PC-9 (cell line): ENCODE data around the gene ASCC1. TPM values are rescaled to one million over a fixed set of nuclear protein-coding genes. Genes with fewer than 3 reads are reported as not detected.

Experiments
- BruUV-seq: library from RNA; stranded (reverse); fragments of 400-500 nt; replicated peaks from 2 replicates; lab custom pipeline; 2021; lab: Mats Ljungman, UMichigan
- CTCF ChIA-PET: fragments of 300-600 bp; sonication (Branson Sonifier 250); formaldehyde crosslinking; loops from one replicate; lab custom pipeline; 2022; ENCODE audit warnings: antibody characterized with exemption; lab: Charles Lee
- POLR2A ChIA-PET: fragments of 300-600 bp; sonication (Branson Sonifier 250); formaldehyde crosslinking; loops from one replicate; lab custom pipeline; 2022; ENCODE audit warnings: antibody characterized with exemption; ENCODE audit not compliant: unreplicated experiment; lab: Charles Lee
- DNase-seq, 2 experiments: peaks; one replicate each; pipeline versions ENCODE4 v3.0.0 to v3.0.0-alpha.2; 2015 to 2022; ENCODE audit warnings: mixed read lengths in 1 of 2
- H2AFZ ChIP-seq: fragments of 200-600 bp; sonication (generic); 2 replicates; pipeline ENCODE4 v1.8.1; 2017; ENCODE audit warnings: antibody characterized with exemption
- H3F3A ChIP-seq: fragments of 200-600 bp; sonication (generic); 2 replicates; pipeline ENCODE4 v1.8.1; 2017; ENCODE audit warnings: antibody characterized with exemption, mild to moderate bottlenecking, low read depth; ENCODE audit not compliant: insufficient read depth
- H3K27ac ChIP-seq: fragments of 200-600 bp; sonication (generic); 2 replicates; pipeline ENCODE4 v1.6.1; 2016; ENCODE audit warnings: mixed run types
- H3K27me3 ChIP-seq: fragments of 200-600 bp; sonication (generic); 2 replicates; pipeline ENCODE4 v1.6.1; 2016; ENCODE audit warnings: low read depth, mixed run types; ENCODE audit not compliant: insufficient read depth
- H3K36me3 ChIP-seq: fragments of 200-600 bp; sonication (generic); 2 replicates; pipeline ENCODE4 v1.6.1; 2016; ENCODE audit warnings: low read depth, mixed run types
- H3K4me1 ChIP-seq: fragments of 200-600 bp; sonication (generic); replicated peaks from 2 replicates; pipeline ENCODE4 v1.6.1; 2016; ENCODE audit warnings: mixed run types; ENCODE audit not compliant: insufficient read depth
- H3K4me2 ChIP-seq: fragments of 200-600 bp; sonication (generic); 2 replicates; pipeline ENCODE4 v1.6.1; 2017; ENCODE audit warnings: mixed run types
- H3K4me3 ChIP-seq: fragments of 200-600 bp; sonication (generic); 2 replicates; pipeline ENCODE4 v1.6.1; 2016; ENCODE audit warnings: mixed run types
- H3K79me2 ChIP-seq: fragments of 200-600 bp; sonication (generic); 2 replicates; pipeline ENCODE4 v1.6.1; 2017; ENCODE audit warnings: low read depth, mixed run types
- H3K9me2 ChIP-seq: fragments of 200-600 bp; sonication (generic); 2 replicates; pipeline ENCODE4 v1.8.1; 2017; ENCODE audit warnings: mild to moderate bottlenecking; ENCODE audit not compliant: insufficient read depth
- H3K9me3 ChIP-seq: fragments of 200-600 bp; sonication (generic); 2 replicates; pipeline ENCODE4 v1.8.1; 2016; ENCODE audit warnings: low read depth; ENCODE audit not compliant: insufficient read depth
- H4K20me1 ChIP-seq: fragments of 200-600 bp; sonication (generic); 2 replicates; pipeline ENCODE4 v1.8.1; 2017; ENCODE audit not compliant: insufficient read depth
- EZH2 ChIP-seq: fragments of 200-600 bp; sonication (generic); IDR thresholded peaks from 2 replicates; pipeline ENCODE4 v1.8.0; 2017; ENCODE audit warnings: antibody characterized with exemption, low read depth
- intact Hi-C: fragments of 100-400 bp; cut with micrococcal nuclease; formaldehyde crosslinking; loops from one replicate; pipeline ENCODE4 v1.10.0; 2022; ENCODE audit not compliant: unreplicated experiment
- total RNA-seq: library from RNA; stranded (reverse); gene quantifications from 2 replicates; pipeline ENCODE4 v1.2.3, GENCODE V29; 2021
- TF ChIP-seq, protein P1 (sequence below): fragments of 200-600 bp; sonication (generic); conservative IDR thresholded peaks from 2 replicates; pipeline ENCODE4 v1.6.1; 2017; ENCODE audit warnings: mixed run types, antibody characterized with exemption, mild to moderate bottlenecking, moderate library complexity

Gene ASCC1
- total RNA-seq, 1 experiment from 2014 or later: 129 TPM

DNA sequence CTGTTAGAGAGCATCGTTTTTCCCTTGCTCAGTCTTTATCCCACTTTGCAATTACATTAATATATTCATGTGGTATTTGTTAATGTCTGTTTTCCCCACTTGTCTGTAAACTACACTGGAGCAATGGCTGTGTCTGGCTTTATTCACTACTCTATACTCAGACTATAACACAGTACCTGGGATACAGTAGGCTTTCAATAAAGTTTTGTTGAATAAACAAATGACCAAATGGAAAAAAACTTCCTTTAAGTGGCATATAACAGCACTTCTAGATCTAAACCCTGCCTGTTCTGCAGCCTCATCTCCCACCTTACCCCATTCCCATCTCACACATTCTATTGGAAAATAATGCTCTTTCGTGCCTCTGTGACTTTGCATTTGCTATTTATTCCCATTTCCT lies 70.4 kb downstream of the ASCC1 start:
- no TSS peak for BruUV-seq
- H3K9me3 ChIP-seq: no peaks in the 10 kb centered on the region
- H3F3A ChIP-seq: peaks cover 2% of the 10 kb centered on the region
- H2AFZ ChIP-seq: no peak overlapping the region
- DNase-seq: no peak
- TF ChIP-seq, protein P1, sequence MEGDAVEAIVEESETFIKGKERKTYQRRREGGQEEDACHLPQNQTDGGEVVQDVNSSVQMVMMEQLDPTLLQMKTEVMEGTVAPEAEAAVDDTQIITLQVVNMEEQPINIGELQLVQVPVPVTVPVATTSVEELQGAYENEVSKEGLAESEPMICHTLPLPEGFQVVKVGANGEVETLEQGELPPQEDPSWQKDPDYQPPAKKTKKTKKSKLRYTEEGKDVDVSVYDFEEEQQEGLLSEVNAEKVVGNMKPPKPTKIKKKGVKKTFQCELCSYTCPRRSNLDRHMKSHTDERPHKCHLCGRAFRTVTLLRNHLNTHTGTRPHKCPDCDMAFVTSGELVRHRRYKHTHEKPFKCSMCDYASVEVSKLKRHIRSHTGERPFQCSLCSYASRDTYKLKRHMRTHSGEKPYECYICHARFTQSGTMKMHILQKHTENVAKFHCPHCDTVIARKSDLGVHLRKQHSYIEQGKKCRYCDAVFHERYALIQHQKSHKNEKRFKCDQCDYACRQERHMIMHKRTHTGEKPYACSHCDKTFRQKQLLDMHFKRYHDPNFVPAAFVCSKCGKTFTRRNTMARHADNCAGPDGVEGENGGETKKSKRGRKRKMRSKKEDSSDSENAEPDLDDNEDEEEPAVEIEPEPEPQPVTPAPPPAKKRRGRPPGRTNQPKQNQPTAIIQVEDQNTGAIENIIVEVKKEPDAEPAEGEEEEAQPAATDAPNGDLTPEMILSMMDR: no peak
- no peak for TF ChIP-seq EZH2
- ChIA-PET CTCF (no interaction called here), POLR2A (no interaction called here)
- intact Hi-C loops: no loop called here
- no peaks in the 10 kb centered on the region for H4K20me1 ChIP-seq
- no peak overlapping the region for H3K27ac ChIP-seq
- H3K9me2 ChIP-seq: no peaks in the 10 kb centered on the region
- H3K4me1 ChIP-seq: no peaks in the 10 kb centered on the region
- no peaks in the 10 kb centered on the region for H3K27me3 ChIP-seq
- H3K36me3 ChIP-seq: no peaks in the 10 kb centered on the region
- H3K79me2 ChIP-seq: no peaks in the 10 kb centered on the region
- no peak overlapping the region for H3K4me3 ChIP-seq
- no peak overlapping the region for H3K4me2 ChIP-seq

DNA sequence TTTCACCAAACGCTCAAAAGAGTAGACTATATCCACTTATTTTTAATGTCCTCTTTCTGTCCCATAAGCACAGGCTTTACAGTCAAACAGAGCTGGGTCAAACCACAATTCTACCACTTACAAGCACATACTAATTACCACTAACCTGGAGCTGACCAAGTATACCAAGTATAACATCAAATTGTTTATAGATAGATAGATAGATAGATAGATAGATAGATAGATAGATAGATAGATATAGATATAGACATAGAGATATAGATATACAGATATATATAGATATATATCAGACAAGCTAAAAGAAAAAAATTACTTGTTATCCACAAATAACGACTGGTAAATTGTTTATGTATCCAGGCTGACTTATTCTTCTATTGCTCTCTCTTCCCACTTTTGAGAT lies 75.2 kb downstream of the ASCC1 start:
- H3K27ac ChIP-seq: no peak overlapping the region
- intact Hi-C loops: no loop called here
- peaks cover 13% of the 10 kb centered on the region for H3K36me3 ChIP-seq
- no peak for DNase-seq
- peaks cover 16% of the 10 kb centered on the region for H3F3A ChIP-seq
- no peaks in the 10 kb centered on the region for H3K9me3 ChIP-seq
- no peaks in the 10 kb centered on the region for H3K27me3 ChIP-seq
- POLR2A ChIA-PET: no interaction called here
- H3K4me1 ChIP-seq: no peaks in the 10 kb centered on the region
- no peaks in the 10 kb centered on the region for H3K9me2 ChIP-seq
- H4K20me1 ChIP-seq: no peaks in the 10 kb centered on the region
- H3K4me2 ChIP-seq: no peak overlapping the region
- no peak overlapping the region for H3K4me3 ChIP-seq
- no peak overlapping the region for H2AFZ ChIP-seq
- CTCF ChIA-PET: interaction anchor here (1.0 kb wide), 1 partner anchor 19 kb away, joined by 3 read pairs; no protein-coding TSS in a partner anchor
- BruUV-seq: no TSS peak
- no peaks in the 10 kb centered on the region for H3K79me2 ChIP-seq
- TF ChIP-seq EZH2: no peak
- TF ChIP-seq, protein P1: no peak

DNA sequence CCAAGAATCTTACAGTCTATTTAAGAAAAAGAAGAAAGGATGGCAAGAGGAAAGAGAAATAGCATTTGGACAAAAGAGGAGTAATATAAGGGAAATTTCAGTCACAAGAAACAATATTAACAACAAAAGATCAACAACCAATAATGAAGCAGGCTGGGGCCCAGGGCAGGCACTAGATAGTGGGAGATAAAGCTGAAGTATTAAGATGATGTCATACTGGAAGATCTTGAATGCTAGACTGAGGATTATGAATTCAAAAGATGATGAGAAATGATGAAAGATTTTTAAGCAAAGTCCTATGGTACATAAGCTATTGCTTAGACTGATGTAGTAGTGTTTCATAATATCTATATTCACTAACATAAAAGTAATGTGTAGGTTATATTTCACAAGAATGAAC lies 75.9 kb downstream of the ASCC1 start:
- Histone ChIP-seq H3K79me2 (no peaks in the 10 kb centered on the region), H3K4me3 (no peak overlapping the region), H3K27me3 (no peaks in the 10 kb centered on the region), H3K36me3 (peaks cover 15% of the 10 kb centered on the region), H3K4me1 (no peaks in the 10 kb centered on the region), H2AFZ (no peak overlapping the region), H4K20me1 (no peaks in the 10 kb centered on the region), H3F3A (peaks cover 16% of the 10 kb centered on the region), H3K4me2 (no peak overlapping the region), H3K9me2 (no peaks in the 10 kb centered on the region), H3K27ac (no peak overlapping the region), H3K9me3 (no peaks in the 10 kb centered on the region)
- TF ChIP-seq EZH2: no peak
- TF ChIP-seq, protein P1: no peak
- ChIA-PET CTCF (no interaction called here), POLR2A (no interaction called here)
- intact Hi-C loops: no loop called here
- BruUV-seq: no TSS peak
- no peak for DNase-seq
